IPS DF 6.9 (cell line): Measurements from ENCODE around the gene TIGD1.
"Not testable (repeated sequence)": the region's sequence is repeated elsewhere in the genome, so short reads cannot be mapped to it uniquely, and the experiment has no call there.

Experiments
- DNase-seq: peaks from one replicate; pipeline ENCODE4 v3.0.0-alpha.2; 2013; ENCODE audit warnings: low read depth, low spot score
- H3K27ac ChIP-seq: one replicate; pipeline ENCODE4 v1.5.1; 2013; ENCODE audit warnings: low read length, control low read depth
- H3K27me3 ChIP-seq: 2 replicates; pipeline ENCODE4 v1.6.1; 2013; ENCODE audit warnings: mild to moderate bottlenecking, low read length; ENCODE audit not compliant: control insufficient read depth, insufficient read depth
- H3K36me3 ChIP-seq: 2 replicates; pipeline ENCODE4 v1.6.1; 2013; ENCODE audit warnings: low read length; ENCODE audit not compliant: control insufficient read depth, insufficient read depth
- H3K4me1 ChIP-seq: 2 replicates; pipeline ENCODE4 v1.6.1; 2013; ENCODE audit warnings: low read length; ENCODE audit not compliant: control insufficient read depth, insufficient read depth
- H3K4me3 ChIP-seq: 2 replicates; pipeline ENCODE4 v1.5.1; 2013; ENCODE audit warnings: mild to moderate bottlenecking, low read length
- H3K9me3 ChIP-seq: 2 replicates; pipeline ENCODE4 v1.6.1; 2013; ENCODE audit warnings: low read length, inconsistent platforms; ENCODE audit not compliant: control insufficient read depth, insufficient read depth
- WGBS: extraction: QIAGEN DNeasy Blood & Tissue Kit; methylation state at CpG from one replicate; pipeline ENCODE4 v1.1.7; 2013; ENCODE audit warnings: mixed read lengths, missing lambda C conversion rate; ENCODE audit not compliant: insufficient read length, insufficient coverage; 5-methylcytosine and 5-hydroxymethylcytosine counted together

Gene TIGD1

GRCh38 chr2:232540441-232541041 lies 9.8 kb downstream of the TIGD1 start:
- no CpG with 5 or more reads among the region's 17 CpGs for WGBS
- Histone ChIP-seq H3K4me3 (no peak overlapping the region), H3K27me3 (no peaks in the 10 kb centered on the region), H3K9me3 (no peaks in the 10 kb centered on the region; the same call in 1 of the 2 replicates), H3K36me3 (no peaks in the 10 kb centered on the region), H3K4me1 (peaks cover 6% of the 10 kb centered on the region), H3K27ac (no peak overlapping the region)
- no peak for DNase-seq

GRCh38 chr2:232539298-232540231 lies 10.8 kb downstream of the TIGD1 start, which contains the start of gene CHRNG:
Gene CHRNG, plus strand, starts transcription at chr2:232539692. Its CDS starts 56 bp downstream, at chr2:232539748.
- no CpG with 5 or more reads among the region's 23 CpGs for WGBS
- no peaks in the 10 kb centered on the region for H3K36me3 ChIP-seq
- H3K4me1 ChIP-seq, result peaks cover 6% of the 10 kb centered on the region
- DNase-seq, result no peak
- no peaks in the 10 kb centered on the region for H3K27me3 ChIP-seq
- H3K4me3 ChIP-seq, result no peak within 1 kb of the TSS
- H3K9me3 ChIP-seq, result no peaks in the 10 kb centered on the region; the same call in 1 of the 2 replicates
- no peak within 1 kb of the TSS for H3K27ac ChIP-seq

DNA sequence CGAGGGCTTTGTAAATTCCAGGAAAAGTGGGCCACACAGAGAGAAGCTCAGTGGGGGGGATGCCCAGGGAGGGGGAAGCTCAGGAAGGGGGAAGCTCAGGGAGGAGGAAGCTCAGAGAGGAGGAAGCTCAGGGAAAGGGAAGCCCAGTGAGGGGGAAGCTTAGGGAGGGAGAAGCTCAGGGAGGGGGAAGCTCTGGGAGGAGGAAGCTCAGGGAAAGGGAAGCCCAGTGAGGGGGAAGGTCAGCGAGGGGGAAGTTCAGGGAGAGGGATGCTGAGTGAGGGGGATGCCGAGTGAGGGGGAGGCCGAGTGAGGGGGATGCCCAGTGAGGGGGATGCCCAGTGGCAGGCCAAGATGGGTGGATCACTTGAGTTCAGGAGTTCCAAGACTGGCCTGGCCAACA lies 11.7 kb downstream of the TIGD1 start:
- no peak for DNase-seq
- Histone ChIP-seq H3K36me3 (no peaks in the 10 kb centered on the region), H3K27ac (no peak overlapping the region), H3K9me3 (no peaks in the 10 kb centered on the region; the same call in 1 of the 2 replicates), H3K4me3 (no peak overlapping the region), H3K27me3 (no peaks in the 10 kb centered on the region), H3K4me1 (peaks cover 6% of the 10 kb centered on the region)
- no CpG with 5 or more reads among the region's 4 CpGs for WGBS

DNA sequence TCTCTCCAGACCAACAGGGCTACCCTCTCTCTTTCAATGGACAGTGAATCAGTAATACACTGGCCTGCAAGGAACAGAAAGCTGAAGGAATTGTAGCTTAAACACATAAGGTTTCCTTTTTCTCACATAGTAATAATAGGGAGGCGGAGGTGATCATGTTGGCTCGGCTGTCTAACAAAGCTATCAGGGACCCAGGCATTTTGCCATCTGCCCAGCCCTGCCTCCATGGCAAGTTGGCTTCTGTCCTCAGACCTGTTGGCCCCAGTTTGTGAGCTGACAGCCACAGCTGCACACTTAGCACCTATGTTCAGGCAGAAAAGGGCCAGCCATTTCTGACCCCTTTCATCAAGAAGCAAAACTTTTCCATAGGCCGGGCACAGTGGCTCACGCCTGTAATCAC lies 12.9 kb downstream of the TIGD1 start:
- no CpG with 5 or more reads among the region's 4 CpGs for WGBS
- no peak overlapping the region for H3K4me3 ChIP-seq
- no peak for DNase-seq

GRCh38 chr2:232537079-232537478 lies 13.3 kb downstream of the TIGD1 start:
- Histone ChIP-seq H3K27me3 (no peaks in the 10 kb centered on the region), H3K27ac (no peak overlapping the region), H3K4me3 (no peak overlapping the region), H3K9me3 (no peaks in the 10 kb centered on the region; the same call in 1 of the 2 replicates), H3K36me3 (no peaks in the 10 kb centered on the region), H3K4me1 (peaks cover 6% of the 10 kb centered on the region)
- no peak for DNase-seq
- WGBS, result no CpG with 5 or more reads among the region's 5 CpGs

More for the DNA sequence above, 12.9 kb downstream of the TIGD1 start:
- Histone ChIP-seq H3K4me1 (peaks cover 6% of the 10 kb centered on the region), H3K36me3 (no peaks in the 10 kb centered on the region), H3K27me3 (no peaks in the 10 kb centered on the region), H3K9me3 (no peaks in the 10 kb centered on the region; the same call in 1 of the 2 replicates), H3K27ac (no peak overlapping the region)

- Histone ChIP-seq H3K36me3 (no peaks in the 10 kb centered on the region), H3K4me1 (peaks cover 6% of the 10 kb centered on the region)
- no CpG with 5 or more reads among the region's 5 CpGs for WGBS
Observed at GRCh38 chr2:232535761-232536530, 14.4 kb downstream of the TIGD1 start.

DNA sequence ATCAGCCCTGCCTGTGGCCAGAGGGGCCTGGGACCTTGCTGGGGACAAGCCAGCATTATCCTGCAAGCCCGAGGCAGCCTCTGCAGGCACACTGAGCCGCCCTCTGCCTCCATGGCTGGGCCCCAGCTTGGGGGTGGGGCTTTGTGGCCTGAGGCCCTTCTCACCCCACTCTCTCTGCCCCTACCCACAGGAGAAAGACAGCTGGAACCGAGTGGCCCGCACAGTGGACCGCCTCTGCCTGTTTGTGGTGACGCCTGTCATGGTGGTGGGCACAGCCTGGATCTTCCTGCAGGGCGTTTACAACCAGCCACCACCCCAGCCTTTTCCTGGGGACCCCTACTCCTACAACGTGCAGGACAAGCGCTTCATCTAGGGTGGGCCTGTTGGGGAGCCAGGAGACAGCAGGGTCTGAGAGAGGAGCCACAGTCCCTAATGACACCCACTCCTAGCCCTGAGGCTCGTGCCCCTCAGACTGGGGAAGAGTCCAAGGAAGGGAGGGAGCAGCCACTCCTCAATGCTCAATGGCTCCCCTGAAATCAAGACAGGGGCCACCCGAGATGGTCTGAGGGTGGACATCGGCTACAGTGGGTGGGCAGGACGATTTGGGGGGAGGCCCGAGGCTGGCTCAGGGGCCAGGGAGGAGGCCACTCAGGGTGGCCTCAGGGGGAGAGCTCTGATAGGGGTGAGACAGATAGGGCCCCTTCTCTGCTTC lies 15.3 kb downstream of the TIGD1 start:
- H3K9me3 ChIP-seq, result no peaks in the 10 kb centered on the region; the same call in 1 of the 2 replicates
- peaks cover 7% of the 10 kb centered on the region for H3K4me1 ChIP-seq
- H3K27me3 ChIP-seq, result no peaks in the 10 kb centered on the region
- H3K36me3 ChIP-seq, result no peaks in the 10 kb centered on the region
- no peak overlapping the region for H3K4me3 ChIP-seq
- no CpG with 5 or more reads among the region's 14 CpGs for WGBS
- no peak for DNase-seq
- H3K27ac ChIP-seq, result no peak overlapping the region

More at GRCh38 chr2:232535761-232536530, 14.4 kb downstream of the TIGD1 start:
- H3K4me3 ChIP-seq, result no peak overlapping the region
- H3K9me3 ChIP-seq, result no peaks in the 10 kb centered on the region; the same call in 1 of the 2 replicates
- no peaks in the 10 kb centered on the region for H3K27me3 ChIP-seq
- DNase-seq, result no peak
- H3K27ac ChIP-seq, result no peak overlapping the region

DNA sequence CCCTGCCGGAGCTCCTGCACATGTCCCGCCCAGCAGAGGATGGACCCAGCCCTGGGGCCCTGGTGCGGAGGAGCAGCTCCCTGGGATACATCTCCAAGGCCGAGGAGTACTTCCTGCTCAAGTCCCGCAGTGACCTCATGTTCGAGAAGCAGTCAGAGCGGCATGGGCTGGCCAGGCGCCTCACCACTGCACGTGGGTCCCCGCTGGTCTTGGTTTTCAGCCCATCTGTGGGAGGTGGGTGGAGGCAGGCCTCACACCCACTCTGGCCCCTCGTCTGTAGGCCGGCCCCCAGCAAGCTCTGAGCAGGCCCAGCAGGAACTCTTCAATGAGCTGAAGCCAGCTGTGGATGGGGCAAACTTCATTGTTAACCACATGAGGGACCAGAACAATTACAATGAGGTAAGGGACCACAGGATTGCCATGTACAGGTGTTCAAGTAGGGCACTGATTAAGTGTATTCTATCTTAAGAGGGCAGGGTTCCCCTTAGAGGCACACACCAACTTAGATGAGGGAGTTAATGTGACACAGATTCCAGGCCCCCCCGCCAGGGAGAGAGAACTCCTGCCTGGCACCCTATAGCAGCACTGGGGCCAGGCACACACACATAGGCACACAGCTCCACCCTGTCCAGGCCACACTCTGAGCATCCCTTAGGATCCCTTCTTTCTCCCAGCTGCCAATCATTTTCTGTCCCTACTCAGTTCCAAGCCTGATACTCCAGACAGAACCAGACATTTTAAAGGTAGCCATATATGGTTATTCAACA lies 16.2 kb downstream of the TIGD1 start:
- Histone ChIP-seq H3K4me1 (peaks cover 2% of the 10 kb centered on the region), H3K27ac (no peak overlapping the region), H3K9me3 (no peaks in the 10 kb centered on the region; the same call in 1 of the 2 replicates), H3K4me3 (no peak overlapping the region), H3K27me3 (no peaks in the 10 kb centered on the region), H3K36me3 (no peaks in the 10 kb centered on the region)
- no peak for DNase-seq
- WGBS, result no CpG with 5 or more reads among the region's 13 CpGs

- H3K27me3 ChIP-seq, H3K4me3 ChIP-seq, H3K27ac ChIP-seq, H3K9me3 ChIP-seq, DNase-seq, H3K4me1 ChIP-seq, H3K36me3 ChIP-seq: not testable (repeated sequence)
- no CpG with 5 or more reads among the region's 7 CpGs for WGBS
Observed at GRCh38 chr2:232532821-232533220, 17.5 kb downstream of the TIGD1 start.
